NB4 (cell line): ENCODE measurements around the gene DAB2IP.
"Not testable (repeated sequence)": the region's sequence is repeated elsewhere in the genome, so short reads cannot be mapped to it uniquely, and the experiment has no call there.

Experiments
- DNase-seq: peaks from one replicate; pipeline ENCODE4 v3.0.0; 2010; ENCODE audit warnings: low read depth
- H3K4me3 ChIP-seq: one replicate; pipeline ENCODE4 v1.5.1; 2011; ENCODE audit warnings: mild to moderate bottlenecking, low read depth, low read length, moderate library complexity
- CTCF ChIP-seq: IDR thresholded peaks from one replicate; pipeline ENCODE4 v1.5.1; 2012; ENCODE audit warnings: low read depth, low read length
- MAX ChIP-seq: IDR thresholded peaks from 2 replicates; pipeline ENCODE4 v1.6.1; 2011; ENCODE audit warnings: low read depth, low read length
- MYC ChIP-seq: IDR thresholded peaks from 2 replicates; pipeline ENCODE4 v1.6.1; 2011; ENCODE audit warnings: low read depth, low read length
- POLR2A ChIP-seq: IDR thresholded peaks from 2 replicates; pipeline ENCODE4 v1.6.1; 2011; ENCODE audit warnings: mild to moderate bottlenecking; ENCODE audit not compliant: insufficient read length; ENCODE audit errors: extremely low read depth

Gene DAB2IP

GRCh38 chr9:121786998-121787422, 135.6 kb downstream of the DAB2IP start:
- no peak for DNase-seq
- TF ChIP-seq CTCF (no peak), MYC (no peak), MAX (no peak), POLR2A (no peak)
- no peak overlapping the region for H3K4me3 ChIP-seq

GRCh38 chr9:121788686-121789366, 137.4 kb downstream of the DAB2IP start:
- TF ChIP-seq MYC (no peak), POLR2A (no peak), MAX (no peak), CTCF (no peak)
- no peak overlapping the region for H3K4me3 ChIP-seq
- no peak for DNase-seq

GRCh38 chr9:121790841-121791240, 139.4 kb downstream of the DAB2IP start:
- no peak overlapping the region for H3K4me3 ChIP-seq
- no peak for DNase-seq
- no peak for TF ChIP-seq MYC

GRCh38 chr9:121792476-121792875, 141.0 kb downstream of the DAB2IP start:
- DNase-seq, H3K4me3 ChIP-seq: not testable (repeated sequence)

- H3K4me3 ChIP-seq, DNase-seq: not testable (repeated sequence)
Observed at GRCh38 chr9:121794334-121794733, 142.9 kb downstream of the DAB2IP start.

- TF ChIP-seq MAX: no peak
- no peak for DNase-seq
- H3K4me3 ChIP-seq: no peak overlapping the region
Observed at GRCh38 chr9:121797081-121797480, 145.6 kb downstream of the DAB2IP start.

- H3K4me3 ChIP-seq: no peak overlapping the region
- TF ChIP-seq MYC (no peak), POLR2A (no peak), MAX (no peak), CTCF (no peak)
- no peak for DNase-seq
Observed at GRCh38 chr9:121798941-121799340, 147.5 kb downstream of the DAB2IP start.

GRCh38 chr9:121800376-121800775, 148.9 kb downstream of the DAB2IP start:
- no peak for TF ChIP-seq MAX
- no peak for TF ChIP-seq POLR2A
- TF ChIP-seq MYC: no peak
- TF ChIP-seq CTCF: no peak
- no peak overlapping the region for H3K4me3 ChIP-seq
- DNase-seq: no peak
